ENCODE data around the gene ACBD3. TPM values are rescaled to one million over a fixed set of nuclear protein-coding genes. Genes with fewer than 3 reads are reported as not detected.

ACBD3 gene
- total RNA-seq, 1 experiment from 2014 or later: 25.2 TPM

DNA sequence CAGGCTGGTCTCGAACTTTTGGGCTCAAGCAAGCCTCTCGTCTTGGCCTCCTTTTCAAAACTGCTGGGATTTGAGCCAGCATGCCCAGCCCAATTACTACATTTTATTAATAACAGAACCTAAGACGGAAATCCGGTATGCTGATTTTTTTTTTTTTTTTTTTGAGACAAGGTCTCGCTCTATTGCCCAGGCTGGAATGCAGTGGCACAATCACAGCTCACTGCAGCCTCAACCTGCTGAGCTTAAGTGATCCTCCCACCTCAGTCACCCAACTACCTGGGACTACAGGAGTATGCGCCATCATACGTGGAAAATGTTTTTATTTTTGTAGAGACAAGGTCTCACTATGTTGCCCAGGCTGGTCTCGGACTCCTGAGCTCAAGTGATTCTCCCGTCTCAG, 20.2 kb downstream of the ACBD3 start:
- Histone ChIP-seq H4K20me1 (ENCODE audit: insufficient read depth, low read depth, low read length) (no peaks in the 10 kb centered on the region), H3K4me2 (ENCODE audit: low read depth, low read length, poor library complexity, severe bottlenecking) (no peak overlapping the region), H3K9ac (ENCODE audit: low read length) (no peak overlapping the region), H3K79me2 (ENCODE audit: low read length) (peaks cover 64% of the 10 kb centered on the region), H3K36me3 (ENCODE audit: insufficient read depth, low read length) (peaks cover 27% of the 10 kb centered on the region; the same call in 1 of the 2 replicates), H3K27me3 (ENCODE audit: low read length) (no peaks in the 10 kb centered on the region), H3K4me1 (ENCODE audit: low read length) (peaks cover 7% of the 10 kb centered on the region), H3K27ac (ENCODE audit: low read length) (0 out of 2 replicates have a peak overlapping the region, but pooled peaks have one; percentile 13), H3K9me2 (replicated peaks; ENCODE audit: insufficient read depth, low read length) (no peaks in the 10 kb centered on the region), H3K9me3 (ENCODE audit: low read length) (no peaks in the 10 kb centered on the region), H2AFZ (ENCODE audit: low read length) (no peak overlapping the region), H3K4me3 (ENCODE audit: low read length) (no peak overlapping the region)
- no peak for DNase-seq

DNA sequence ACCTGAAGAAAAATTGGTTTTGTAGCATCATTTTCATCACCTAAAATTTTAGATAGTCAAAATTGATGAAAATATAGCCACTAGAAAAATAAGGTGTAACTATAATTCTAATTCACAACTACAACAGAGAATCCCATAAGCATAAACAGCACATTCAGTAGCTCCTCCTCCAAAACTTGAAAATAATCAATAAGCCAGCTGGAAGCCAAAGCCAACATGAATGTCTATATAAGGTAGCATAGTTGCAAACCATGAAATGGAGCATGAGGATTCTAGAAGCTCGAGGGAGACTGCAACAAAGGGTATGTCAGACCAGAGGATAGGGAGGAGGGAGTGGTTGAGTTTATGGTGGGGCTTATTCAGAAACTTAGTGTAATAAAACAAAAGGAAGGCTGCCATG, 22.4 kb downstream of the ACBD3 start:
- Histone ChIP-seq H4K20me1 (ENCODE audit: insufficient read depth, low read depth, low read length) (peaks cover 5% of the 10 kb centered on the region; the same call in 1 of the 2 replicates), H3K36me3 (ENCODE audit: insufficient read depth, low read length) (peaks cover 37% of the 10 kb centered on the region; the same call in 1 of the 2 replicates), H2AFZ (ENCODE audit: low read length) (no peak overlapping the region), H3K9ac (ENCODE audit: low read length) (no peak overlapping the region), H3K9me3 (ENCODE audit: low read length) (no peaks in the 10 kb centered on the region), H3K4me1 (ENCODE audit: low read length) (peaks cover 29% of the 10 kb centered on the region), H3K4me2 (ENCODE audit: low read depth, low read length, poor library complexity, severe bottlenecking) (no peak overlapping the region), H3K27me3 (ENCODE audit: low read length) (no peaks in the 10 kb centered on the region), H3K4me3 (ENCODE audit: low read length) (no peak overlapping the region), H3K27ac (ENCODE audit: low read length) (no peak overlapping the region), H3K79me2 (ENCODE audit: low read length) (peaks cover 56% of the 10 kb centered on the region), H3K9me2 (replicated peaks; ENCODE audit: insufficient read depth, low read length) (no peaks in the 10 kb centered on the region)
- DNase-seq: no peak

DNA sequence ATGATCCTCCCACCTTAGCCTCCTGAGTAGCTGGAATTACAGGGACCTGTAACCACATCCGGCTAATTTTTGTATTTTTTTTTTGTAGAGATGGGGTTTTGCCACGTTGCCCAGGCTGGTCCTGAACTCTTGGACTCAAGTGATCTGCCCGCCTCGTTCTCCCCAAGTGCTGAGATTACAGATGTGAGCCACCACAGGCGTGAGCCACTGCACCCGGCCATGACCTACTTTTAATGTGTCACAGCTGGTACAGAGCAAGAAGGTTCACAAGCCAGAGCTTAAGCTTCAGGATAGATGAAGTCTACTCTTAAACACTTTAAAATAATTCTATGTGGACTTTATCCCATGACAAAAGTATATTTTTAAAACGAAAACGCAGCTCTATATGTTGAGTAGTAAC, 23.6 kb downstream of the ACBD3 start:
- Histone ChIP-seq H3K27ac (ENCODE audit: low read length) (no peak overlapping the region), H3K4me1 (ENCODE audit: low read length) (peaks cover 42% of the 10 kb centered on the region), H3K4me3 (ENCODE audit: low read length) (no peak overlapping the region), H3K27me3 (ENCODE audit: low read length) (no peaks in the 10 kb centered on the region), H3K9me2 (replicated peaks; ENCODE audit: insufficient read depth, low read length) (no peaks in the 10 kb centered on the region), H3K9me3 (ENCODE audit: low read length) (no peaks in the 10 kb centered on the region), H2AFZ (ENCODE audit: low read length) (no peak overlapping the region), H3K79me2 (ENCODE audit: low read length) (peaks cover 56% of the 10 kb centered on the region), H3K36me3 (ENCODE audit: insufficient read depth, low read length) (peaks cover 48% of the 10 kb centered on the region), H3K9ac (ENCODE audit: low read length) (no peak overlapping the region), H4K20me1 (ENCODE audit: insufficient read depth, low read depth, low read length) (peaks cover 11% of the 10 kb centered on the region; the same call in 1 of the 2 replicates), H3K4me2 (ENCODE audit: low read depth, low read length, poor library complexity, severe bottlenecking) (no peak overlapping the region)
- no peak for DNase-seq

DNA sequence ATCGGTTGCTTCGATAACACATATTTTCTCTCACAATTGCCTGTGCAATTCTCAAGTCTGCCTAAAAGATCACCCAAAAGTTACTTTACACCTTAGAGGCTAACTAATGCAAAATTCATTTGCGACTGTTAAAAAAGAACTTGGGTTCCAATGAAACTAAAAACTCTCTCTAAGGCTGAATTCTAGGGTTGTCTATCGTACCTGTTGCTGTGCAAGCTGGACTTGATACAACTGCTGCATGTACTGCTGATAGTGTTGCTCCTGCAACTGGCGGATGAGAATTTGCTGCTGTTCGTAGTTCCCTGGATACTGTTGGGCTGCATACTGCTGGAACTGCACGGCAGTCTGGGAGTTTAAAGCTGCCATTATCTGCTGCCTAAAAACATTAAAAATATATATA, 27.6 kb downstream of the ACBD3 start:
- H3K27ac ChIP-seq (ENCODE audit: low read length): peak overlapping the region; percentile 84
- H3K4me2 ChIP-seq (ENCODE audit: low read depth, low read length, poor library complexity, severe bottlenecking): peak overlapping the region; percentile 68
- peak overlapping the region; percentile 37; the same call in 1 of the 2 replicates for H3K4me3 ChIP-seq (ENCODE audit: low read length)
- H3K4me1 ChIP-seq (ENCODE audit: low read length): peaks cover 53% of the 10 kb centered on the region
- H3K27me3 ChIP-seq (ENCODE audit: low read length): no peaks in the 10 kb centered on the region
- H2AFZ ChIP-seq (ENCODE audit: low read length): no peak overlapping the region
- H4K20me1 ChIP-seq (ENCODE audit: insufficient read depth, low read depth, low read length): peaks cover 11% of the 10 kb centered on the region; the same call in 1 of the 2 replicates
- H3K79me2 ChIP-seq (ENCODE audit: low read length): peaks cover 40% of the 10 kb centered on the region
- 0 out of 2 replicates have a peak overlapping the region, but pooled peaks have one; percentile 17 for H3K9ac ChIP-seq (ENCODE audit: low read length)
- peaks cover 53% of the 10 kb centered on the region for H3K36me3 ChIP-seq (ENCODE audit: insufficient read depth, low read length)
- DNase-seq: no peak
- H3K9me3 ChIP-seq (ENCODE audit: low read length): no peaks in the 10 kb centered on the region
- H3K9me2 ChIP-seq (replicated peaks; ENCODE audit: insufficient read depth, low read length): no peaks in the 10 kb centered on the region

DNA sequence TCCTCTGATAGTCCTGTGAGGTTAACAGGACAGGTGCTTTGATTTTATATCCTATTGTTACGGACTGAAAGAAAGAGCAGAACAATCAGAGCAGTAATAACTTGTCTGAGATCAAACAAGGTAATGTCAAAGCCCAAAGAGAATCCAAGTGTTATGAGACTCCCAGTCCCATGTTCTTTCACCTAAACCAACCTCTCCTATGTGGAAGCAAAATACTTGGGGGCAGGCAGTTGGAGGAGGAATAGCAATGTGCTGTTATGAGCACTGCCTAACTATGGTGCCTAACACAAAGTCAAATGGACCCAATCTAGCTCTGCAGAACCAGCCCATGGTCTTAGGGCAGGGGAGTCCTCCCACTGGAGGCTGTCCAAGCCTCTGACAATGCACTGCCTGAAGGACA, 28.1 kb downstream of the ACBD3 start:
- Histone ChIP-seq H3K4me3 (ENCODE audit: low read length) (peak overlapping the region; percentile 37), H3K9me2 (replicated peaks; ENCODE audit: insufficient read depth, low read length) (no peaks in the 10 kb centered on the region), H3K9me3 (ENCODE audit: low read length) (no peaks in the 10 kb centered on the region), H3K27me3 (ENCODE audit: low read length) (no peaks in the 10 kb centered on the region), H3K79me2 (ENCODE audit: low read length) (peaks cover 40% of the 10 kb centered on the region), H3K9ac (ENCODE audit: low read length) (peak overlapping the region; percentile 17; the same call in 1 of the 2 replicates), H3K36me3 (ENCODE audit: insufficient read depth, low read length) (peaks cover 58% of the 10 kb centered on the region), H3K4me1 (ENCODE audit: low read length) (peaks cover 59% of the 10 kb centered on the region), H2AFZ (ENCODE audit: low read length) (no peak overlapping the region), H4K20me1 (ENCODE audit: insufficient read depth, low read depth, low read length) (peaks cover 11% of the 10 kb centered on the region; the same call in 1 of the 2 replicates), H3K27ac (ENCODE audit: low read length) (peak overlapping the region; percentile 84), H3K4me2 (ENCODE audit: low read depth, low read length, poor library complexity, severe bottlenecking) (peak overlapping the region; percentile 68)
- no peak for DNase-seq

DNA sequence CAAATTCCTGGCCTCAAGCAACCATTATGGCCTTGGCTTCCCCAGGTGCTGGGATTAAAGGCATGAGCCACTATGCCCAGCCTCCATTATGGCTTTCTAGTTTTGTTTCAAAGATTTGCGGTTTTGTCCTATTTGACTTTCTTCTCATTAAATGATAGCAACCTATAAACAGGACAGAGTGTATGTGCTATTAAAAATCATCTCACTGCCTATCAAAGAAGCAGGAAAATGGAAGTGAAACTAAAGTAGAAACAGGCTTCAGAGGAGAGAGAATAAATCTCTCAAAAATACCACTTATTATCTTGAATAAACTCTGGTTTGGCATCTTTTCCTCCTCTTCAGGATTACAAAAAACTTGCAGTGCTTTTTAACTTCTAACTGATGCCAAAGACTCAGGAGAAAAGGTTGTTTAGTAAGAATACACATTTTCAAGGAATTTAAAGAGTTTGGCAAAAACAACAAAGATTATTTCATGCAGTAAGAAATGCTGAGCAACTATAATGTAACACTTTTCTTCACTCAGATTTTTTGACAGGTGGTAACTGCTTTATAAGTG, 28.7 kb downstream of the ACBD3 start:
- H3K27me3 ChIP-seq (ENCODE audit: low read length): no peaks in the 10 kb centered on the region
- H4K20me1 ChIP-seq (ENCODE audit: insufficient read depth, low read depth, low read length): peaks cover 11% of the 10 kb centered on the region; the same call in 1 of the 2 replicates
- peak overlapping the region; percentile 68 for H3K4me2 ChIP-seq (ENCODE audit: low read depth, low read length, poor library complexity, severe bottlenecking)
- H3K9me3 ChIP-seq (ENCODE audit: low read length): no peaks in the 10 kb centered on the region
- peak overlapping the region; percentile 84 for H3K27ac ChIP-seq (ENCODE audit: low read length)
- peaks cover 60% of the 10 kb centered on the region for H3K4me1 ChIP-seq (ENCODE audit: low read length)
- H3K9ac ChIP-seq (ENCODE audit: low read length): peak overlapping the region; percentile 17
- peaks cover 60% of the 10 kb centered on the region for H3K36me3 ChIP-seq (ENCODE audit: insufficient read depth, low read length)
- H3K79me2 ChIP-seq (ENCODE audit: low read length): peaks cover 40% of the 10 kb centered on the region
- peak overlapping the region; percentile 37 for H3K4me3 ChIP-seq (ENCODE audit: low read length)
- DNase-seq: peak; percentile 85
- no peaks in the 10 kb centered on the region for H3K9me2 ChIP-seq (replicated peaks; ENCODE audit: insufficient read depth, low read length)
- H2AFZ ChIP-seq (ENCODE audit: low read length): no peak overlapping the region

DNA sequence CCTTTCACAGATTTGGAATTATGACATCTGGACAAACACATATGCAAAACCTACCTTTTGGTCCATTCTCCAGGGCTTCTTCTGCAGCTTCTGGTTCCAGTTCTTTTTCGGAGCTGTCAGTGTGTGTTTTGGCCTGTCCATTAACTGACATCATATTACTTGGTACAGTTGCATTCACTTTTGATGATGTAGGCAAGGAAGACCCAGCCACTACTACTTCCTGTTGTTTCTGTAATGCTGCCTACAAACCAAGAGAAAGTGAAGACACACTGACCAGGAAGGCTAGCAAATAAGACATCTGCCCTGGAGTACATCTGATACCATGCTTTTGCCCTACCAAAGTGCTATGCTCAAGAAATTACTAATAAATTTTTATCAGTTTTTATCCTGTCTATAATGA, 31.9 kb downstream of the ACBD3 start:
- DNase-seq: no peak
- Histone ChIP-seq H3K4me1 (ENCODE audit: low read length) (peaks cover 35% of the 10 kb centered on the region), H2AFZ (ENCODE audit: low read length) (no peak overlapping the region), H3K27me3 (ENCODE audit: low read length) (no peaks in the 10 kb centered on the region), H3K9me3 (ENCODE audit: low read length) (no peaks in the 10 kb centered on the region), H3K27ac (ENCODE audit: low read length) (no peak overlapping the region), H3K9me2 (replicated peaks; ENCODE audit: insufficient read depth, low read length) (no peaks in the 10 kb centered on the region), H3K79me2 (ENCODE audit: low read length) (peaks cover 27% of the 10 kb centered on the region), H3K9ac (ENCODE audit: low read length) (no peak overlapping the region), H3K36me3 (ENCODE audit: insufficient read depth, low read length) (peaks cover 48% of the 10 kb centered on the region), H3K4me3 (ENCODE audit: low read length) (no peak overlapping the region), H4K20me1 (ENCODE audit: insufficient read depth, low read depth, low read length) (peaks cover 6% of the 10 kb centered on the region; the same call in 1 of the 2 replicates), H3K4me2 (ENCODE audit: low read depth, low read length, poor library complexity, severe bottlenecking) (no peak overlapping the region)

DNA sequence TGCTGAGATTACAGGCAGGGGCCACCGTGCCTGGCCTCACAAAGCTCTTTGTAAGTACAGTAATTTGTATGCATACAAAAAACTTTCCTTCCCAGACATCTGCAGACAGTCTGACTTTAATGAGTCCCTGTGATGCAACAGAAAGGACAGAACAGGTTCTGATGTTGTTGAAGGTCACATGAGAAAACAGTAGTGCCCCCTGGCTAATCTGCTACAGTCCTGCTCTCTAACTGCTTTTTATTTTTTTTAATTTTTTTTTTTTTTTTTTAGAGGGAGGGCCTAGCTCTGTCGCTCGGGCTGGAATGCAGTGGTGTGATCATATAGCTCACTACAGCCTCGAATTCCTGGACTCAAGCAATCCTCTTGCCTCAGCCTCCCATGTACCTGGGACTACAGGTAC, 36.7 kb downstream of the ACBD3 start:
- peaks cover 44% of the 10 kb centered on the region for H3K36me3 ChIP-seq (ENCODE audit: insufficient read depth, low read length)
- H3K79me2 ChIP-seq (ENCODE audit: low read length): no peaks in the 10 kb centered on the region; the same call in 1 of the 2 replicates
- DNase-seq: peak; percentile 54

More for the DNA sequence above, 36.7 kb downstream of the ACBD3 start:
- Histone ChIP-seq H3K27me3 (ENCODE audit: low read length) (no peaks in the 10 kb centered on the region), H3K4me2 (ENCODE audit: low read depth, low read length, poor library complexity, severe bottlenecking) (no peak overlapping the region), H2AFZ (ENCODE audit: low read length) (no peak overlapping the region), H3K9me2 (replicated peaks; ENCODE audit: insufficient read depth, low read length) (no peaks in the 10 kb centered on the region), H3K27ac (ENCODE audit: low read length) (no peak overlapping the region), H3K4me3 (ENCODE audit: low read length) (no peak overlapping the region), H3K9me3 (ENCODE audit: low read length) (no peaks in the 10 kb centered on the region), H3K4me1 (ENCODE audit: low read length) (peaks cover 18% of the 10 kb centered on the region), H3K9ac (ENCODE audit: low read length) (no peak overlapping the region), H4K20me1 (ENCODE audit: insufficient read depth, low read depth, low read length) (no peaks in the 10 kb centered on the region)

Data from Karpas-422 (cell line).